Measurements from ENCODE around the gene CLEC4C. TPM values are rescaled to one million over a fixed set of nuclear protein-coding genes. Genes with fewer than 3 reads are reported as not detected.
"Not testable (repeated sequence)": the region's sequence is repeated elsewhere in the genome, so short reads cannot be mapped to it uniquely, and the experiment has no call there.

Gene CLEC4C
- total RNA-seq, 1 donor from 2014 or later: not detected

DNA sequence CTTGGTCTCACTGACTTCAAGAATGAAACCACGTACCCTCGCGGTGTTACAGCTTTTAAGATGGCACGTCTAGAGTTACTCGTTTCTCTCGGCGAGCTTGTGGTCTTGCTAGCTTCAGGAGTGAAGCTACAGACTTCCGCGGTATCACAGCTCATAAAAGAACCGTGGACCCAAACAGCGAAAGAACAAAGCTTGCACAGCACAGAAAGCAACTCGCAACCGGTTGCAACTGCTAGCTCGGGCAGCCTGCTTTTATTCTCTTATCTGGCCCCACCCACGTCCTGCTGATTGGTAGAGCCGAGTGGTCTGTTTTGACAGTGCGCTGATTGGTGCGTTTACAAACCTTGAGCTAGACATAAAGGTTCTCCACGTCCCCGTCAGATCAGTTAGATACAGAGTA, 4.2 kb upstream of the CLEC4C start:
- TF ChIP-seq, protein P1, sequence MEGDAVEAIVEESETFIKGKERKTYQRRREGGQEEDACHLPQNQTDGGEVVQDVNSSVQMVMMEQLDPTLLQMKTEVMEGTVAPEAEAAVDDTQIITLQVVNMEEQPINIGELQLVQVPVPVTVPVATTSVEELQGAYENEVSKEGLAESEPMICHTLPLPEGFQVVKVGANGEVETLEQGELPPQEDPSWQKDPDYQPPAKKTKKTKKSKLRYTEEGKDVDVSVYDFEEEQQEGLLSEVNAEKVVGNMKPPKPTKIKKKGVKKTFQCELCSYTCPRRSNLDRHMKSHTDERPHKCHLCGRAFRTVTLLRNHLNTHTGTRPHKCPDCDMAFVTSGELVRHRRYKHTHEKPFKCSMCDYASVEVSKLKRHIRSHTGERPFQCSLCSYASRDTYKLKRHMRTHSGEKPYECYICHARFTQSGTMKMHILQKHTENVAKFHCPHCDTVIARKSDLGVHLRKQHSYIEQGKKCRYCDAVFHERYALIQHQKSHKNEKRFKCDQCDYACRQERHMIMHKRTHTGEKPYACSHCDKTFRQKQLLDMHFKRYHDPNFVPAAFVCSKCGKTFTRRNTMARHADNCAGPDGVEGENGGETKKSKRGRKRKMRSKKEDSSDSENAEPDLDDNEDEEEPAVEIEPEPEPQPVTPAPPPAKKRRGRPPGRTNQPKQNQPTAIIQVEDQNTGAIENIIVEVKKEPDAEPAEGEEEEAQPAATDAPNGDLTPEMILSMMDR (IDR thresholded peaks at IDR 0.05; ENCODE audit: insufficient read depth, low read length, severe bottlenecking): no peak

DNA sequence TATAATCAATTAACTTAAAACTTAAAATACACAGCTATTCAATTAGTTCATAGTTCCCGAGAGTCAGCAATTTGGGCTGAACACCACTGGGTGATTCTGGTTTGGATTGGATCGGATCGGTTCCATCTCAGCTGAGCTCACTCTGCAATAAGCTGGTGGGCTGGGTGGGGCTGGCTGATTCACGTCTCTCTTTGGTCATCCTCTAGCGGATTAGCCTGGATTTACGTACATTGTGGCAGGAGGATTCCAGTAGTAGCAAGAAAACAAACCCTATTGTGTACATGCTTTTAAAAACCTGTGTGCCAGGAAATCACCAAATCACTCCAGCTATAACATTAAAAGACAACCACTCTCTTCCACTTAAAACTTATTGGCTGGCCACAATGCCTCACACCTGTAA, 3.2 kb upstream of the CLEC4C start:
- H3K27me3 ChIP-seq (ENCODE audit: control insufficient read depth, insufficient read depth, low read length): no peaks in the 10 kb centered on the region
- no peak for FAIRE-seq
- TF ChIP-seq, protein P1 (IDR thresholded peaks at IDR 0.05; ENCODE audit: insufficient read depth, low read length, severe bottlenecking): no peak
- no peaks in the 10 kb centered on the region for H3K36me3 ChIP-seq (ENCODE audit: control insufficient read depth, insufficient read depth, low read length)
- no peak for DNase-seq (ENCODE audit: low read depth)
- H3K4me3 ChIP-seq (ENCODE audit: low read depth, low read length): no peak overlapping the region

More for the DNA sequence above, 4.2 kb upstream of the CLEC4C start:
- Histone ChIP-seq H3K27me3 (ENCODE audit: control insufficient read depth, insufficient read depth, low read length) (no peaks in the 10 kb centered on the region), H3K4me3 (ENCODE audit: low read depth, low read length) (no peak overlapping the region), H3K36me3 (ENCODE audit: control insufficient read depth, insufficient read depth, low read length) (no peaks in the 10 kb centered on the region)
- DNase-seq (ENCODE audit: low read depth): no peak
- FAIRE-seq: no peak

DNA sequence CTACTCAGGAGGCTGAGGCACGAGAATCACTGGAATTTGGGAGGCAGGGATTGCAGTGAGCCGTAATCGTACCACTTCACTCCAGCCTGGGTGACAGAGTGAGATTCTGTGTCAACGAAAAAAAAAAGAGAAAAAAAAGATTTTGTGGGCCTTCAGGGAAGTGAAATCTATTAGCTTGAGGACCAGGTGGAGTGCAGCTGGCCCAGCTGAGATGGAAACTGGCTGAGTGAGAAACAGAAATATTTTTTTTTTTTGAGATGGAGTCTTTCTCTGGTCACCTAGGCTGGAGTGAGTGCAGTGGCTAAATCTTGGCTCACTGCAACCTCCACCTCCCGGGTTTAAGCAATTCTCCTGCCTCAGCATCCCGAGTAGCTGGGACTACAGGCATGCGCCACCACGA, 2.3 kb upstream of the CLEC4C start:
- FAIRE-seq (no peak), DNase-seq (ENCODE audit: low read depth) (no peak)
- no peak overlapping the region for H3K4me3 ChIP-seq (ENCODE audit: low read depth, low read length)
- TF ChIP-seq, protein P1 (IDR thresholded peaks at IDR 0.05; ENCODE audit: insufficient read depth, low read length, severe bottlenecking): no peak
- no peaks in the 10 kb centered on the region for H3K36me3 ChIP-seq (ENCODE audit: control insufficient read depth, insufficient read depth, low read length)
- no peaks in the 10 kb centered on the region for H3K27me3 ChIP-seq (ENCODE audit: control insufficient read depth, insufficient read depth, low read length)

DNA sequence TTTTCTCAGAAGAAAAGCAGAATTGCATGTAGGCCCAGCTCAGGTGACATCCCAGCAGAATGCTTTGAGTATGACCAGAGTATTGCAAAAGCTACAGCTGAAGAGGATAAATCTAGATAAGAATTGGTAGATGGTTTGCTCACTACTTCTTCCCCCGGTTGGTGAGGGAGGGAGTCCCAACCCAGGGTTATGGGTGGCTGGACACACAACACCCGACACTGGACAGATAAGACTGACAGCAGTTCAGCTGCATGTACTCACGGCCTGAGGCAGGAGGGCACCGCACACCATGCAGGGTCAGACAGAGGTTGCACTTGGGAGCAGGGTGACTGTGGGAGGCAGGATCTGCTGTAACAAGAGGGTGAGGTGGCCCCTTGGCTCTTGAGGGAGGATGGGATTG, 1.7 kb upstream of the CLEC4C start:
- DNase-seq (ENCODE audit: low read depth) (no peak), FAIRE-seq (no peak)
- no peaks in the 10 kb centered on the region for H3K36me3 ChIP-seq (ENCODE audit: control insufficient read depth, insufficient read depth, low read length)
- H3K4me3 ChIP-seq (ENCODE audit: low read depth, low read length): no peak overlapping the region
- TF ChIP-seq, protein P1 (IDR thresholded peaks at IDR 0.05; ENCODE audit: insufficient read depth, low read length, severe bottlenecking): no peak
- no peaks in the 10 kb centered on the region for H3K27me3 ChIP-seq (ENCODE audit: control insufficient read depth, insufficient read depth, low read length)

DNA sequence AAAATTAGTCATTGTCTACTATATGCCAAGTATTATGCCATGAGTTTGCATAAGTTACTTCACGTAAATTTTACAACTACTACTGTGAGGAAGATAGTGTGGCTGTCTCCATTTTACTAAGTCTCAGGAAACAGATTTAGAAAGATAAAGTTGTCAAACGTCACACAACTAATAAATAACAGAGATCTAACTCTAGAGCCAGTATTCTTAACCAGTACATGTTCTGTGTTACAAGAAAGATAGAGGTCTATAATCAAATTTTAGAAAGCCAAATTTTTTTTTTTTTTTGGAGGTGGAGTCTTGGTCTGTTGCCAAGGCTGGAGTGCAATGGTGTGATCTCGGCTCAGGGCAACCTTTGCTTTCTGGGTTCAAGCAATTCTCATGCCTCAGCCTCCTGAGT, 14.2 kb downstream of the CLEC4C start:
- H3K36me3 ChIP-seq (ENCODE audit: control insufficient read depth, insufficient read depth, low read length): no peaks in the 10 kb centered on the region
- no peak for DNase-seq (ENCODE audit: low read depth)
- no peak for FAIRE-seq
- TF ChIP-seq, protein P1 (IDR thresholded peaks at IDR 0.05; ENCODE audit: insufficient read depth, low read length, severe bottlenecking): no peak
- no peak overlapping the region for H3K4me3 ChIP-seq (ENCODE audit: low read depth, low read length)
- no peaks in the 10 kb centered on the region for H3K27me3 ChIP-seq (ENCODE audit: control insufficient read depth, insufficient read depth, low read length)

DNA sequence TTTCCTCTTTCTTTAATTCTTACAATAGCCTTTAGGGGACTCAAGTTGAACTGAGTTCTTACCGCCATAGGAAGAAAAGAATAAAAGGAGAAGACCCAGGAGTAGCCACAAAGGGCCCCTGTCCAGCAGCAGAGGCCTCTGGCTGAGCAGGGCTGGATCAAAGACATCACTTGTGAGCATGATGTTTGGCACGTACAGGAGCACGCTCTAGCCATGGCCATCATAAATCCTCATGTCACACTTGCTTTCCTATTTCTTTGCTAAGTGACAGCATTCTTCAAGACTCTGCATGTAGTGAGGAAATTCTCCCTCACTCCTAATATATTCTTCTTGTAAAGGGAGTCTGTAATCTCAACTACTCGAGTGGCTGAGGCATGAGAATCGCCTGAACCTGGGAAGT, 15.7 kb downstream of the CLEC4C start:
- Histone ChIP-seq H3K4me3 (ENCODE audit: low read depth, low read length) (no peak overlapping the region), H3K36me3 (ENCODE audit: control insufficient read depth, insufficient read depth, low read length) (no peaks in the 10 kb centered on the region), H3K27me3 (ENCODE audit: control insufficient read depth, insufficient read depth, low read length) (no peaks in the 10 kb centered on the region)
- DNase-seq (ENCODE audit: low read depth) (no peak), FAIRE-seq (no peak)
- TF ChIP-seq, protein P1 (IDR thresholded peaks at IDR 0.05; ENCODE audit: insufficient read depth, low read length, severe bottlenecking): no peak

DNA sequence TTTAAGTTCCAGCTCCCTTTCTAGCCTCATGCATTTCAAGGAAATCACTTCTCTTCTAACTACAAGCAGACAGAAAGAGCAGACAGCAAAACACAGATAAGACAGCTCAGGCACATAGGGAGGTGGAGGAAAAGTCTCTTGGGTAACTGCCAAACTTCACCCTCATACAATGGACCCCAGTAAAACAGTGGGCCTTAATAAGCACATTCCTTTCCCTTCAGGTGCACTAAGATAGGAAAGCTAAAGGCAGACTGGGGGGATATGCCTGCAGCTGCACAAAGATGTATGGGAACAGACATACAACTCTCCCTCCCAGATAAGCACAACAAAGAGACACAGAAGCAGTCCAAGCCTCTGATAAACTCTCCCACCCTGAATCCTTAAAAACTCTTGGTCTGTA, 16.2 kb downstream of the CLEC4C start:
- DNase-seq (ENCODE audit: low read depth); H3K27me3 ChIP-seq (ENCODE audit: control insufficient read depth, insufficient read depth, low read length); FAIRE-seq; H3K4me3 ChIP-seq (ENCODE audit: low read depth, low read length); H3K36me3 ChIP-seq (ENCODE audit: control insufficient read depth, insufficient read depth, low read length): not testable (repeated sequence)

Data from bronchial epithelial cell (primary cell).